HCT116 (cell line): Measurements from ENCODE around the gene CTAGE8. TPM values are rescaled to one million over a fixed set of nuclear protein-coding genes. Genes with fewer than 3 reads are reported as not detected.
A peak's percentile ranks its signal among the peaks of the same experiment; 100 is the strongest.
"Not testable (repeated sequence)": the region's sequence is repeated elsewhere in the genome, so short reads cannot be mapped to it uniquely, and the experiment has no call there.

Experiments
- ATAC-seq: fragments of 200-7000 bp; cut with Tn5 transposase; 2 replicates; pipeline ENCODE4 v1.9.1; 2020; ENCODE audit warnings: mild to moderate bottlenecking, moderate library complexity
- BruUV-seq: library from RNA; stranded (reverse); fragments of 400-500 nt; replicated peaks from 2 replicates; lab custom pipeline; 2021; lab: Mats Ljungman, UMichigan
- CTCF ChIA-PET: fragments of 300-600 bp; sonication (Branson Sonifier 250); formaldehyde crosslinking; loops from one replicate; lab custom pipeline; 2021; ENCODE audit warnings: antibody characterized with exemption; lab: Charles Lee
- POLR2A ChIA-PET: fragments of 300-600, 350-600 bp; sonication (Branson Sonifier 250); formaldehyde crosslinking; loops from one replicate; lab custom pipeline; 2021; ENCODE audit warnings: antibody characterized with exemption; lab: Charles Lee
- RAD21 ChIA-PET, 2 experiments: fragments of 300-600 bp; sonication (Branson Sonifier 250); formaldehyde crosslinking; loops; one replicate each; lab custom pipeline; 2023; ENCODE audit warnings: low total read pairs in 2 of 2; ENCODE audit not compliant: uncharacterized antibody in 2 of 2, unreplicated experiment in 2 of 2, low non-redundant PET in 1 of 2; lab: Charles Lee
- DNase-seq: peaks from one replicate; pipeline ENCODE4 v3.0.0-alpha.2; 2010; ENCODE audit warnings: low read depth, low spot score
- H2AFZ ChIP-seq: fragments of 200-600 bp; shearing (Covaris generic), sonication (generic); 2 replicates; pipeline ENCODE4 v1.6.1; 2017; ENCODE audit warnings: low read depth, mixed run types, mixed read lengths, antibody characterized with exemption, low read length; ENCODE audit not compliant: poor library complexity, severe bottlenecking
- H3K27ac ChIP-seq: 2 replicates; pipeline ENCODE4 v1.5.1; 2012; ENCODE audit warnings: low read depth, low read length
- H3K27me3 ChIP-seq: fragments of 200-600 bp; sonication (generic); 2 replicates; pipeline ENCODE4 v1.6.1; 2016; ENCODE audit warnings: mixed run types, low read length, mixed read lengths; ENCODE audit not compliant: insufficient read depth
- H3K36me3 ChIP-seq, 2 experiments: fragments of 200-500 bp in 1 of 2; fragments of 200-600 bp in 1 of 2; sonication (Bioruptor generic) in 1 of 2; sonication (generic) in 1 of 2; 2 replicates each; pipeline versions ENCODE4 v1.5.1 to v1.6.1; 2014 to 2016; ENCODE audit warnings: low read length in 2 of 2, inconsistent platforms in 1 of 2, mixed read lengths in 1 of 2, mixed run types in 1 of 2; ENCODE audit not compliant: insufficient read depth in 2 of 2, control insufficient read depth in 1 of 2
- H3K4me1 ChIP-seq, 2 experiments: fragments of 200-600 bp in 1 of 2; sonication (generic) in 1 of 2; 2 replicates each; pipeline versions ENCODE4 v1.5.1 to v1.6.1; 2012 to 2017; ENCODE audit warnings: low read length in 2 of 2, inconsistent platforms in 1 of 2, mild to moderate bottlenecking in 1 of 2, mixed read lengths in 1 of 2, mixed run types in 1 of 2, moderate library complexity in 1 of 2; ENCODE audit not compliant: insufficient read depth in 2 of 2, control insufficient read depth in 1 of 2
- H3K4me2 ChIP-seq: fragments of 200-600 bp; sonication (generic); 2 replicates; pipeline ENCODE4 v1.6.1; 2017; ENCODE audit warnings: mixed run types, low read length, mixed read lengths
- H3K4me3 ChIP-seq, 2 experiments: fragments of 200-600 bp in 1 of 2; sonication (generic) in 1 of 2; replicated peaks in 1 of 2; 2 replicates each; pipeline ENCODE4 v1.5.1; 2011 to 2016; ENCODE audit warnings: low read length in 2 of 2, control low read depth in 1 of 2, low read depth in 1 of 2, mild to moderate bottlenecking in 1 of 2, mixed read lengths in 1 of 2, mixed run types in 1 of 2
- H3K79me2 ChIP-seq: fragments of 200-600 bp; sonication (generic); 2 replicates; pipeline ENCODE4 v1.6.1; 2017; ENCODE audit warnings: mild to moderate bottlenecking, mixed run types, low read length, moderate library complexity, mixed read lengths; ENCODE audit not compliant: insufficient read depth
- H3K9ac ChIP-seq: fragments of 200-600 bp; sonication (generic); 2 replicates; pipeline ENCODE4 v1.6.1; 2016; ENCODE audit warnings: low read length, mixed read lengths
- H3K9me2 ChIP-seq: fragments of 200-600 bp; sonication (generic), shearing (Covaris generic); 2 replicates; pipeline ENCODE4 v1.6.1; 2017; ENCODE audit warnings: mixed run types, mild to moderate bottlenecking, moderate library complexity; ENCODE audit not compliant: insufficient read depth
- H3K9me3 ChIP-seq, 2 experiments: fragments of 200-500 bp in 1 of 2; fragments of 200-600 bp in 1 of 2; sonication (Bioruptor generic) in 1 of 2; sonication (generic) in 1 of 2; 2 replicates each; pipeline ENCODE4 v1.6.1; 2014 to 2017; ENCODE audit warnings: low read length in 2 of 2, mixed read lengths in 2 of 2, inconsistent platforms in 1 of 2, low read depth in 1 of 2, mild to moderate bottlenecking in 1 of 2, mixed run types in 1 of 2, moderate library complexity in 1 of 2; ENCODE audit not compliant: control insufficient read depth in 1 of 2, insufficient read depth in 1 of 2
- H4K20me1 ChIP-seq: fragments of 200-600 bp; sonication (generic), shearing (Covaris generic); 2 replicates; pipeline ENCODE4 v1.6.1; 2017; ENCODE audit warnings: mixed run types, mild to moderate bottlenecking, moderate library complexity; ENCODE audit not compliant: insufficient read depth
- intact Hi-C: fragments of 100-400 bp; cut with micrococcal nuclease; formaldehyde crosslinking; loops from 2 replicates; pipeline ENCODE4 v1.10.0; 2022
- total RNA-seq: library from RNA; stranded (reverse); gene quantifications from one replicate; pipeline ENCODE4 v1.2.1, GENCODE V29; 2021; ENCODE audit not compliant: unreplicated experiment

CTAGE8 gene
- total RNA-seq, 1 experiment from 2014 or later = 6.1 TPM

- POLR2A ChIA-PET, BruUV-seq, DNase-seq, H3K9me3 ChIP-seq, intact Hi-C loops, H3K79me2 ChIP-seq, H3K4me1 ChIP-seq, H3K9ac ChIP-seq, H3K27me3 ChIP-seq, H3K4me3 ChIP-seq, CTCF ChIA-PET, H3K27ac ChIP-seq, H2AFZ ChIP-seq, H3K4me2 ChIP-seq, H3K36me3 ChIP-seq, RAD21 ChIA-PET, H3K9me2 ChIP-seq, H4K20me1 ChIP-seq: not testable (repeated sequence)
- peak; percentile 51 for ATAC-seq
Observed at GRCh38 chr7:144283716-144284115, 14.6 kb upstream of the CTAGE8 start.

GRCh38 chr7:144282490-144282889 lies 13.4 kb upstream of the CTAGE8 start:
- H3K36me3 ChIP-seq, H2AFZ ChIP-seq, ATAC-seq, POLR2A ChIA-PET, intact Hi-C loops, H3K4me3 ChIP-seq, H3K9me3 ChIP-seq, H3K27ac ChIP-seq, RAD21 ChIA-PET, H4K20me1 ChIP-seq, CTCF ChIA-PET, H3K4me1 ChIP-seq, H3K79me2 ChIP-seq, DNase-seq, BruUV-seq, H3K4me2 ChIP-seq, H3K27me3 ChIP-seq, H3K9ac ChIP-seq, H3K9me2 ChIP-seq: not testable (repeated sequence)

- H3K9me3 ChIP-seq, H3K27ac ChIP-seq, H3K9me2 ChIP-seq, CTCF ChIA-PET, H3K4me3 ChIP-seq, H4K20me1 ChIP-seq, H2AFZ ChIP-seq, H3K4me1 ChIP-seq, H3K9ac ChIP-seq, POLR2A ChIA-PET, H3K4me2 ChIP-seq, BruUV-seq, H3K36me3 ChIP-seq, DNase-seq, RAD21 ChIA-PET, intact Hi-C loops, H3K27me3 ChIP-seq, H3K79me2 ChIP-seq: not testable (repeated sequence)
- ATAC-seq = peak; percentile 56
Observed at GRCh38 chr7:144281981-144282380, 12.9 kb upstream of the CTAGE8 start.

DNA sequence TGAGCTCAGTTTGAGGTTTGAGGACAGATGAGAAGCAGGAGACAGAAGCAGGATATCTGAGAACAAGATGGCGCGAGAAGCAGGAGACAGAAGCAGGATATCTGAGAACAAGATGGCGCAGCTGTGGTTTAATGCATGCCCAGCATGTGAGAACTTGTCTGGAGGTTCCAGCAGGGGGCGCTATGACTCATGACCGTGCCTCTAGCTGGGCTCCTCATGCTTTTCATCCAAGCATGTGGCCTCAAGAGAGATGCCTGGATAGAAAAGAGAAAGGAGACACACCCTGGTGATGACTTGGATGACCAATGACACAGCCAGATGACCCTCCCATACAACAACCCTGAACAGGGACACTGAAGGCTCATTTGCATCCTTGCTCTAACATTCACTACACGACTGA lies 10.9 kb upstream of the CTAGE8 start:
- H2AFZ ChIP-seq, BruUV-seq, H3K4me1 ChIP-seq, H4K20me1 ChIP-seq, POLR2A ChIA-PET, DNase-seq, H3K4me2 ChIP-seq, H3K4me3 ChIP-seq, H3K36me3 ChIP-seq, H3K9me3 ChIP-seq, H3K9ac ChIP-seq, CTCF ChIA-PET, H3K79me2 ChIP-seq, H3K27me3 ChIP-seq, H3K27ac ChIP-seq, RAD21 ChIA-PET, intact Hi-C loops, H3K9me2 ChIP-seq: not testable (repeated sequence)
- ATAC-seq = peak; percentile 35; the same call in 1 of the 2 replicates

GRCh38 chr7:144275281-144275680 lies 6.2 kb upstream of the CTAGE8 start:
- H3K27me3 ChIP-seq = not testable (repeated sequence)

More at GRCh38 chr7:144275281-144275680, 6.2 kb upstream of the CTAGE8 start:
- CTCF ChIA-PET, H3K9ac ChIP-seq, intact Hi-C loops, H3K9me2 ChIP-seq, DNase-seq, H3K9me3 ChIP-seq, H2AFZ ChIP-seq, BruUV-seq, H3K4me3 ChIP-seq, H3K27ac ChIP-seq, H3K4me2 ChIP-seq, H3K79me2 ChIP-seq, POLR2A ChIA-PET, H4K20me1 ChIP-seq, H3K36me3 ChIP-seq, H3K4me1 ChIP-seq, RAD21 ChIA-PET, ATAC-seq: not testable (repeated sequence)
